ENCODE data around the gene AURKB. TPM values are rescaled to one million over a fixed set of nuclear protein-coding genes. Genes with fewer than 3 reads are reported as not detected.

AURKB gene
- total and polyA plus RNA-seq, 2 of the 13 experiments (the other 11 are each of a cell fraction or from before 2014, with no cell fraction given), result 29.5 to 75.3 TPM

- TF ChIP-seq PRDM4 (CRISPR knock-in tag; IDR thresholded peaks at IDR 0.05; ENCODE audit: borderline replicate concordance), result no peak
- TF ChIP-seq ATRX (CRISPR knock-in tag; IDR thresholded peaks at IDR 0.05; ENCODE audit: borderline replicate concordance), result no peak
- no peak for TF ChIP-seq ZNF841 (CRISPR knock-in tag; IDR thresholded peaks at IDR 0.05; ENCODE audit: borderline replicate concordance)
- TF ChIP-seq ZFP62 (CRISPR knock-in tag; IDR thresholded peaks at IDR 0.05), result no peak
- no peak; the same call in 1 of the 2 replicates for TF ChIP-seq HNF4A (CRISPR knock-in tag; IDR thresholded peaks at IDR 0.05)
- TF ChIP-seq PHF20 (CRISPR knock-in tag; IDR thresholded peaks at IDR 0.05), result no peak
- TF ChIP-seq AGO1 (IDR thresholded peaks at IDR 0.05; ENCODE audit: low read depth, low read length, poor library complexity, severe bottlenecking), result peak; percentile 3
- TF ChIP-seq ZNF737 (CRISPR knock-in tag; IDR thresholded peaks at IDR 0.05; ENCODE audit: borderline replicate concordance), result no peak
- TF ChIP-seq GPN1 (CRISPR knock-in tag; IDR thresholded peaks at IDR 0.05; ENCODE audit: borderline replicate concordance), result no peak
- TF ChIP-seq THRA (CRISPR knock-in tag; IDR thresholded peaks at IDR 0.05; ENCODE audit: borderline replicate concordance), result peak; percentile 30; the same call in 1 of the 2 replicates
- no peak for TF ChIP-seq JUND (CRISPR knock-in tag; IDR thresholded peaks at IDR 0.05)
- no peak for TF ChIP-seq RORA (CRISPR knock-in tag; IDR thresholded peaks at IDR 0.05)
- no peak for TF ChIP-seq ETV6 (CRISPR knock-in tag; conservative IDR thresholded peaks at IDR 0.05)
- TF ChIP-seq MEIS1 (CRISPR knock-in tag; IDR thresholded peaks at IDR 0.05; ENCODE audit: borderline replicate concordance), result no peak; the same call in 1 of the 2 replicates
- no peak for TF ChIP-seq ZSCAN12 (CRISPR knock-in tag; IDR thresholded peaks at IDR 0.05)
- no peak for TF ChIP-seq ZNF775 (CRISPR knock-in tag; IDR thresholded peaks at IDR 0.05; ENCODE audit: borderline replicate concordance)
- TF ChIP-seq LBX2 (CRISPR knock-in tag; IDR thresholded peaks at IDR 0.05; ENCODE audit: borderline replicate concordance), result no peak
- no peak for TF ChIP-seq KAT8 (CRISPR knock-in tag; IDR thresholded peaks at IDR 0.05)
- peak; percentile 81; the same call in 1 of the 2 replicates for TF ChIP-seq ZNF572 (CRISPR knock-in tag; IDR thresholded peaks at IDR 0.05)
- no peak for TF ChIP-seq ZNF839 (CRISPR knock-in tag; IDR thresholded peaks at IDR 0.05; ENCODE audit: borderline replicate concordance)
- no peak for TF ChIP-seq ZNF253 (CRISPR knock-in tag; IDR thresholded peaks at IDR 0.05; ENCODE audit: borderline replicate concordance)
- no peak for TF ChIP-seq SP2 (CRISPR knock-in tag; IDR thresholded peaks at IDR 0.05)
- TF ChIP-seq RFXANK (CRISPR knock-in tag; IDR thresholded peaks at IDR 0.05), result no peak
- TF ChIP-seq ZNF670 (CRISPR knock-in tag; IDR thresholded peaks at IDR 0.05; ENCODE audit: borderline replicate concordance), result no peak
These were observed 47.1 kb downstream of the AURKB start (continued) for GRCh38 chr17:8162997-8163977.

Measured in HepG2 (cell line).